Body of pancreas (tissue), 4 donors: ENCODE results near the gene GPR151. TPM values are rescaled to one million over a fixed set of nuclear protein-coding genes. Genes with fewer than 3 reads are reported as not detected.

Experiments used
- ATAC-seq: fragments of 150-250 bp; one replicate; pipeline ENCODE4 v1.9.1; 2016
- DNase-seq, 4 donors: peaks; one replicate each; pipeline ENCODE4 v3.0.0-alpha.2; 2019
- H3K27ac ChIP-seq, 4 donors: fragments of 200-600 bp; sonication (generic); 1 replicate in 3 of 4; 2 replicates in 1 of 4; pipeline versions ENCODE4 v1.5.1 to v1.6.1; 2016 to 2019; ENCODE audit warnings: mild to moderate bottlenecking in 1 of 4, mixed read lengths in 1 of 4, moderate library complexity in 1 of 4
- H3K27me3 ChIP-seq, 2 donors: fragments of 200-600 bp; sonication (generic); one replicate each; pipeline ENCODE4 v1.6.0; 2016; ENCODE audit warnings: mild to moderate bottlenecking in 1 of 2
- H3K36me3 ChIP-seq, 2 donors: fragments of 200-600 bp; sonication (generic); replicated peaks in 1 of 2; 2 replicates each; pipeline ENCODE4 v1.5.1; 2016; ENCODE audit warnings: low read depth in 2 of 2; ENCODE audit not compliant: insufficient read depth in 1 of 2
- H3K4me1 ChIP-seq: fragments of 200-600 bp; sonication (generic); one replicate; pipeline ENCODE4 v1.6.0; 2016
- H3K4me3 ChIP-seq, 2 donors: fragments of 200-600 bp; sonication (generic); 1 replicate in 1 of 2; 2 replicates in 1 of 2; pipeline ENCODE4 v1.5.1; 2016 to 2019
- H3K9me3 ChIP-seq, 3 donors: fragments of 200-600 bp; sonication (generic); 1 replicate in 2 of 3; 2 replicates in 1 of 3; pipeline ENCODE4 v1.5.1; 2016
- POLR2A ChIP-seq, 3 donors: fragments of 450-650 bp; IDR thresholded peaks; one replicate each; pipeline ENCODE4 v1.6.1; 2016; ENCODE audit warnings: antibody characterized with exemption in 3 of 3, mild to moderate bottlenecking in 2 of 3
- WGBS, 2 donors: methylation state at CpG; one replicate each; pipeline ENCODE4 v1.1.5; 2017; 5-methylcytosine and 5-hydroxymethylcytosine counted together
- intact Hi-C: fragments of 100-400 bp; cut with DNase I; formaldehyde crosslinking; loops from one replicate; pipeline ENCODE4 v1.15.1; 2023
- total RNA-seq, 2 donors: library from RNA; depleted of rRNA; stranded (reverse); fragments of >200 nt; gene quantifications; one replicate each; pipeline ENCODE4 v1.1.0, GENCODE V29; 2016
- TF ChIP-seq, protein P1 (sequence below), 7 experiments: fragments of 450-650 bp in 4 of 7; fragments of 200-600 bp in 3 of 7; sonication (generic) in 3 of 7; IDR thresholded peaks; one replicate each; pipeline ENCODE4 v1.5.1; 2016 to 2019; ENCODE audit warnings: antibody characterized with exemption in 7 of 7

Gene GPR151
- total RNA-seq, 2 donors from 2014 or later: not detected

DNA sequence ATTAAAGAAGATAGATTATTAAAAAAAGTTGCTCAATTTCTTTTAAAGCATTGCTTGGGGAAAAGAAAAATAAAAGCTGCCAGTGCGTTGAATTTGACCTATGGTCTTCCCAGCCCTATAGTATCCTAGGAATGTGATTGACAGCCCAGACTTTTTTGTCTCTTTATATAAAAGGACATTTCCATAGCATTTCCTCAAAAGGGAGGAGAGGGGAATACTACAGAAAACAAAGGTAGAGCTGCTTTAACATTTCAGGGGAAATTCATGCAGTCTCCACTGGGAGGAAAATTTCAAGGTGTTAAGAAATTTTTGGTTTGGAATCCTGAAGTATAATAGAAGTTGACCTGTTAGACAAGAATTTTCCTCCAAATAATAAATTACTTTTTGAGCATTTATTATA is 17.9 kb upstream of the GPR151 start:
- H3K4me1 ChIP-seq: no peaks in the 10 kb centered on the region
- intact Hi-C loops: no loop called here

DNA sequence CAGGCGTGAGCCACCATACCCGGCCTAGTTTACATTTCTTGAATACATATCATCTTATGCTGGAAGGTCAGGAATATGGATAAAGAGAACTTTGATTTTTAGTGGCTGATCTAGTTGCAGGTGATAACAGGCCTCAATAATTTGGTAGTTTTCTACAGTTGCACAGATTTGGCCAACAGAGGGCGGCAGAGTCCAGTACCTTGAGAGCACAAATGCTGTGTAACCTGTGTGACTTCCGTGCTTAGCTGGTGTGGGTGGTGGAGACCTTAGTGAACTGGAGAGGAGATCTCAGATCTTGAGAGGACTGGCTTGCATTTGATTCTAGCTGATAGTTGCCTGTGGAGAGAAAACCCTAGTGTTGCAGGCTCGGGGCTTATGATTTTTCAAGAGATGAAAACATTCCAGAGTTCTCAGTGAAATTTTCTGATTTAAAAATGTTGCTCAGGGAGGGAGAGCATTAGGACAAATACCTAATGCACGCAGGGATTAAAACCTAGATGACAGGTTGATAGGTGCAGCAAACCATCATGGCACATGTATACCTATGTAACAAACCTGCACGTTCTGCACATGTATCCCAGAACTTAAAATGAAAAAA is 17.4 kb upstream of the GPR151 start:
- H3K27ac ChIP-seq: no peak overlapping the region
- peak; percentile 76 to 85 (median 77) for DNase-seq
- H3K36me3 ChIP-seq: no peaks in the 10 kb centered on the region
- TF ChIP-seq, protein P1, sequence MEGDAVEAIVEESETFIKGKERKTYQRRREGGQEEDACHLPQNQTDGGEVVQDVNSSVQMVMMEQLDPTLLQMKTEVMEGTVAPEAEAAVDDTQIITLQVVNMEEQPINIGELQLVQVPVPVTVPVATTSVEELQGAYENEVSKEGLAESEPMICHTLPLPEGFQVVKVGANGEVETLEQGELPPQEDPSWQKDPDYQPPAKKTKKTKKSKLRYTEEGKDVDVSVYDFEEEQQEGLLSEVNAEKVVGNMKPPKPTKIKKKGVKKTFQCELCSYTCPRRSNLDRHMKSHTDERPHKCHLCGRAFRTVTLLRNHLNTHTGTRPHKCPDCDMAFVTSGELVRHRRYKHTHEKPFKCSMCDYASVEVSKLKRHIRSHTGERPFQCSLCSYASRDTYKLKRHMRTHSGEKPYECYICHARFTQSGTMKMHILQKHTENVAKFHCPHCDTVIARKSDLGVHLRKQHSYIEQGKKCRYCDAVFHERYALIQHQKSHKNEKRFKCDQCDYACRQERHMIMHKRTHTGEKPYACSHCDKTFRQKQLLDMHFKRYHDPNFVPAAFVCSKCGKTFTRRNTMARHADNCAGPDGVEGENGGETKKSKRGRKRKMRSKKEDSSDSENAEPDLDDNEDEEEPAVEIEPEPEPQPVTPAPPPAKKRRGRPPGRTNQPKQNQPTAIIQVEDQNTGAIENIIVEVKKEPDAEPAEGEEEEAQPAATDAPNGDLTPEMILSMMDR (IDR thresholded peaks at IDR 0.05): peak; percentile 61 to 85 (median 81)
- TF ChIP-seq POLR2A (IDR thresholded peaks at IDR 0.05): no peak
- no peaks in the 10 kb centered on the region for H3K4me1 ChIP-seq
- no peaks in the 10 kb centered on the region for H3K9me3 ChIP-seq
- peak; percentile 81 for ATAC-seq
- intact Hi-C loops: no loop called here
- H3K4me3 ChIP-seq: no peak overlapping the region
- WGBS, 2 donors: 29 to 33% methylated on average over 7 of the region's 7 CpGs
- no peaks in the 10 kb centered on the region for H3K27me3 ChIP-seq

More for the DNA sequence above, 17.9 kb upstream of the GPR151 start:
- no peak overlapping the region for H3K4me3 ChIP-seq
- no peaks in the 10 kb centered on the region for H3K9me3 ChIP-seq
- H3K27ac ChIP-seq: no peak overlapping the region
- H3K27me3 ChIP-seq: no peaks in the 10 kb centered on the region
- WGBS, 2 donors: 0% methylated on average over 1 of the region's 1 CpG
- TF ChIP-seq POLR2A (IDR thresholded peaks at IDR 0.05): no peak
- TF ChIP-seq, protein P1 (IDR thresholded peaks at IDR 0.05): no peak
- DNase-seq (no peak), ATAC-seq (no peak)
- H3K36me3 ChIP-seq: no peaks in the 10 kb centered on the region

DNA sequence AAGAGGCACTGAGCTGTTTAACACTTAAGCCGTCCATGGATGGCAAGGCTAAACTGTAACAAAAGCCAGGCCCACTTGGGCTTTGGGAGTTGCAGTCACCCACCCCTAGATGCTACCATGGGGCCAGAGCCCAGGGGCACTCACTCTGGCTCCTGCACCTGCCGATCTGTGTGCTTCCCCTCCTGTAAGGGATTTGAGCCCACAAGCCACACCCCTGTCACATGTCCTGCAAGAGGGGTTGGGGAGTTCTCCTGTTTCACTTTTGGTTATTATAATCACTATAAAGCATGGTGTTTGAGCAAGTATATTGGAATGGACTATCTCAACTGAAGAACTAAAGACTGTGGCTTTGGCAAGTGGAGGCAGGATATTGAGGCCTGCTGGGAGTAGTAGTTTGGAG is 14.0 kb upstream of the GPR151 start:
- intact Hi-C loops: no loop called here
- H3K4me1 ChIP-seq: no peaks in the 10 kb centered on the region
- TF ChIP-seq POLR2A (IDR thresholded peaks at IDR 0.05): no peak
- TF ChIP-seq, protein P1 (IDR thresholded peaks at IDR 0.05): no peak
- ATAC-seq (no peak), DNase-seq (no peak)
- H3K9me3 ChIP-seq: no peaks in the 10 kb centered on the region
- no peak overlapping the region for H3K27ac ChIP-seq
- WGBS, 2 donors: 64 to 83% methylated on average over 1 to 2 of the region's 2 CpGs
- no peak overlapping the region for H3K4me3 ChIP-seq
- no peaks in the 10 kb centered on the region for H3K36me3 ChIP-seq
- H3K27me3 ChIP-seq: no peaks in the 10 kb centered on the region

DNA sequence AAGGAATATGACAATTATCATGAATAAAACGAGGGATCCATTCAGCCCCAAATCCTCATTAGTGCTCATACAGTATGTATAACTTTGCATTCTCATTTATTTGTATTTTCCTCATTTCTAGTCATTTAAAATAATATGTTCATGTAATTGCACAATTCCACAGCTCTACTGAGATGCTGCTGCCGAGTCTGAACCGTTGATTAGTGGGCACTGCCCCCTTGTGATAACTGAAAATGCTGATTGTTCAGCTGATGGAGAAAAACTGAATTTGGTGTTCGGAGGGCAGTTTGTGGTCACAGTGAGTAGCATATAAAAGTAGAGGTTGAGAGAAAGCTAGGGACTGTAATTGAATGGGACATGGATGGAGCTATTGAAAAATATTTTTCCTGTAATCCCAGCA is 12.2 kb upstream of the GPR151 start:
- no peak for TF ChIP-seq POLR2A (IDR thresholded peaks at IDR 0.05)
- TF ChIP-seq, protein P1 (IDR thresholded peaks at IDR 0.05): no peak
- H3K4me1 ChIP-seq: no peaks in the 10 kb centered on the region
- no peak overlapping the region for H3K4me3 ChIP-seq
- ATAC-seq (no peak), DNase-seq (no peak)
- H3K27ac ChIP-seq: no peak overlapping the region
- WGBS, 2 donors: 41 to 59% methylated on average over 4 of the region's 4 CpGs
- H3K36me3 ChIP-seq: no peaks in the 10 kb centered on the region
- intact Hi-C loops: no loop called here
- no peaks in the 10 kb centered on the region for H3K27me3 ChIP-seq
- no peaks in the 10 kb centered on the region for H3K9me3 ChIP-seq

DNA sequence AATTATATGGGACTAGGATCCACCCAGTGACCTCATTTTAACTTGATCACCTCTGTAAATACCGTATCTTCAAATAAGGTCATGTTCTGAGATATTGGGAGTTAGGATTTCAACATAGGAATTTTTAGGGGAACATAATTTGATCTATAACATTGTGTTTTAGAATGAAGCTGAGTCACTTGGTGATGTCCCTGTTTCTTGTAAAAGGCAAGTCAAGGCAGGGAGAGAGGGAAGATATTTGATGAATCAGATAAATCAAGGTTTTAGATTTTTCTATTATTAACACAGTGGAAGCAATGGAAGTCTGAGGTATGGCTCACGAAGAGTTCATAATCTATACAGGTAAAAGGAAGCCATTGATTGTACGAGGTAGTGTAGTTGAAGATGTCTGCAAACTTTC is 11.8 kb upstream of the GPR151 start:
- DNase-seq (no peak), ATAC-seq (no peak)
- Histone ChIP-seq H3K4me3 (no peak overlapping the region), H3K27ac (no peak overlapping the region), H3K9me3 (no peaks in the 10 kb centered on the region), H3K36me3 (no peaks in the 10 kb centered on the region), H3K4me1 (no peaks in the 10 kb centered on the region), H3K27me3 (no peaks in the 10 kb centered on the region)
- intact Hi-C loops: no loop called here
- WGBS, 2 donors: 59 to 60% methylated on average over 3 of the region's 3 CpGs
- TF ChIP-seq, protein P1 (IDR thresholded peaks at IDR 0.05): no peak
- no peak for TF ChIP-seq POLR2A (IDR thresholded peaks at IDR 0.05)
